Activated naive CD4-positive, alpha-beta T cell treated with anti-CD3 and anti-CD28 coated beads for 36 hours (primary cell): Measurements from ENCODE around the gene ZNF169. TPM values are rescaled to one million over a fixed set of nuclear protein-coding genes. Genes with fewer than 3 reads are reported as not detected.
"Not testable (repeated sequence)": the region's sequence is repeated elsewhere in the genome, so short reads cannot be mapped to it uniquely, and the experiment has no call there.

Source experiments
- CTCF ChIA-PET: fragments of 350-600 bp; sonication (Branson Sonifier 250); formaldehyde crosslinking; loops from one replicate; lab custom pipeline; 2021; ENCODE audit warnings: antibody characterized with exemption; lab: Charles Lee
- DNase-seq: peaks from one replicate; pipeline ENCODE4 v3.0.0-alpha.2; 2020
- H3K27ac Mint-ChIP-seq: one replicate; pipeline ENCODE4 v1.8.0; 2021; ENCODE audit warnings: mild to moderate bottlenecking, mixed read lengths
- H3K27me3 Mint-ChIP-seq: one replicate; pipeline ENCODE4 v1.8.0; 2021; ENCODE audit warnings: low read depth, mixed read lengths
- H3K36me3 Mint-ChIP-seq: one replicate; pipeline ENCODE4 v1.8.0; 2021; ENCODE audit warnings: low read depth, mixed read lengths
- H3K4me1 Mint-ChIP-seq: one replicate; pipeline ENCODE4 v1.8.0; 2021; ENCODE audit warnings: low read depth, mixed read lengths
- H3K4me3 Mint-ChIP-seq: one replicate; pipeline ENCODE4 v1.8.0; 2021; ENCODE audit warnings: mild to moderate bottlenecking, moderate library complexity, mixed read lengths
- H3K9me3 Mint-ChIP-seq: one replicate; pipeline ENCODE4 v1.8.0; 2021; ENCODE audit warnings: mixed read lengths
- intact Hi-C: fragments of 100-400 bp; cut with micrococcal nuclease; formaldehyde crosslinking; loops from one replicate; pipeline ENCODE4 v1.15.1; 2023
- total RNA-seq, 2 experiments: library from RNA; stranded (reverse); gene quantifications; one replicate each; pipeline ENCODE4 v1.2.3, GENCODE V29; 2021

Gene ZNF169
- total RNA-seq, result 1 to 10 TPM; 4.5 to 5.1 TPM

DNA sequence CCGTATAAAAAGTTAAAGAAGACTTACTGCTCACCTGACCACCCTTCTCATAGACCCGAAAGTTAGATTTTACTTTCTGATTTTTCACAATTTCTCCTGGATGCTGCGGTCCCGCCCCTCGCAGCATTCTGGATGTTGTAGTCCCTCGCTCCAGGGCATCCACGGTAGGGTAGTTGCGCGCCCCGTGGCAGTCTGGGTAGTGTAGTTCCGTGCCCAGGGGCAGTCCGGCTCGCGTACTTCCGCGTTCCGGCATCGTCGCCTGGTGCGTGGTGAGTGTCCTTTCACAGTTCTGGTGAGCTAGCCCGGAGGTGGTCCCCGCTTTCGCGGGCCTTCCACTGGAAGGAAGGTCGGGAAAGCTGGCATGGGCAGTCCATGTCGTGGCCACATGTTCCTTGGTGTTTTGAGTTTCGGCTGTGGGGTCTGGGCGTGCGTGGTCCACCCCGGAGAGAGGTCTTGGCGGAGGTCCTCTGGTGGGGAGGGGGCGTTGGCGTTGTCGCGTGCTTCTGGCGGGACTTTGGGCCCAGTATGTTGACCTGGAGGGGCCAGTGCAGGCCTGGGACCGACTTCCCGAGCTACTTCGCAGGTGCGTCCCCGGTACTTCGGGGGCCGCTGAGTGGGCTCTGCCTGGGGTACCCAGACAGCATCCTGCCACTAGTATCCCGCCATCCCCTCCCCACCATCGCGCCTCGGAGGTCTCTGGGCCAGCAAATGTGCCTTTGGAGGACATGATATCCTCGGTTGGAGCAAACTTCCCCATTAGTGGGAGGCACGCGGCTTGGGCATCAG lies at the start of gene ZNF169:
TSS of gene ZNF169 (plus strand) at position 222 of the 786 bp plus-strand sequence. CDS start 19,515 bp downstream, outside the sequence.
- CTCF ChIA-PET, result no interaction called here
- Mint-ChIP-seq H3K27ac (peak within 1 kb of the TSS; percentile 90), H3K4me3 (peak within 1 kb of the TSS; percentile 99), H3K27me3 (no peaks in the 10 kb centered on the region), H3K4me1 (peaks cover 33% of the 10 kb centered on the region), H3K36me3 (peaks cover 20% of the 10 kb centered on the region), H3K9me3 (no peaks in the 10 kb centered on the region)
- peak; percentile 95 for DNase-seq
- intact Hi-C loops, result loop anchor here (1.0 kb wide), 1 partner anchor 93 kb away; no protein-coding TSS in a partner anchor

DNA sequence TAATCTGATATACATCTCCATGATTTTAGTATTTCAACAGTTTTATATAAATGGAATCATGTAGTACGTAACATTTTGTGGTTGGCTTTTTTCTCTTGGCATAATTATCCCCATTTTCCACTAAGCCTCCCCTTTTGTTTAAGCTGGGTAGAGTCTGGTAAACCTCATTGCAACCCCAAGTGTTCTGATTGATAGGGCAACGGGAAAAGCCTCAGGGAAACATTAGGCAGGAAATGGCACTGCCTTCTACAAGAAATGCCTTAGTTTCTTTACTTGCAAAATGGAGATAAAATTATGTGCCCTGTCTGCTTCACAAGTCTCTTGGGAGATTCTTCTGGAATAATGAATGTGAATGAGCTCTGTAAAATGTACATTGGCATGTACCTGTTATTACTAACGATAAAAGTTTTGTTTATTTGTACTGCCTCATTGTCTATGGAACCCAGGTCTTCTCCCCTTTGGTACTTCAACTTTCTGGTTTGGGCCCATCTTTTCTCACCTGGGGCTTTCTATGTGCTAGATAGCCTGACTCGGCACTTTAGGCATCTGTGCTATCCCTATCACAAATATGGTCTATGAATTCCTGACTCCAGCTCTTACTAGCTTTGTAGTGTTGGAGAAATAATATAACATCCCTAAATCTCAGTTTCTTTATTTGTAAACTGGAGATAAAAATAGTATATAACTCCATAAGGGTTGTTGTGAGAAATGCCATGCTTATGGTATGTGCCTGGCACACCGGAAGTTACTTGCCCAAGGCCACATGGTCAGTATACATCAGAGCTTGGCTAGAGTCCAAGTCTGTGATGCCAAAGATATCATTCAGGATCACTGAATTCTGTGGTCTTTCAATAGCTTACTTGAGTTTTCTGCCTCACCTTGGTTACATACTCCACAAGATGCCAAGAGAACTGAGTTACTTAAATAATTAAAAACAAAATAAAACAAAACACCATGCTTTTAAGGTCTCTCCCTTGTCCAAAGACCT lies 48.2 kb upstream of the ZNF169 start:
- intact Hi-C loops, result loop anchor here (5.0 kb wide), 2 partner anchors 44 to 384 kb away; no protein-coding TSS in a partner anchor
- Mint-ChIP-seq H3K27ac (no peak overlapping the region), H3K36me3 (no peaks in the 10 kb centered on the region)

GRCh38 chr9:94212091-94212490 lies 47.0 kb upstream of the ZNF169 start:
- Mint-ChIP-seq H3K4me1 (peaks cover 3% of the 10 kb centered on the region), H3K27me3 (peaks cover 20% of the 10 kb centered on the region), H3K36me3 (no peaks in the 10 kb centered on the region), H3K9me3 (no peaks in the 10 kb centered on the region), H3K27ac (no peak overlapping the region), H3K4me3 (no peak overlapping the region)
- CTCF ChIA-PET, result interaction anchor here (1.1 to 9.8 kb wide), 4 partner anchors 9 to 198 kb away, joined by 3 to 156 read pairs (median 36); partner anchors contain the start of gene PTPDC1
- no peak for DNase-seq
- intact Hi-C loops, result loop anchor here (5.0 kb wide), 2 partner anchors 45 to 385 kb away; no protein-coding TSS in a partner anchor

More for the DNA sequence above, 48.2 kb upstream of the ZNF169 start:
- peaks cover 10% of the 10 kb centered on the region for H3K27me3 Mint-ChIP-seq
- DNase-seq, result no peak
- no peak overlapping the region for H3K4me3 Mint-ChIP-seq
- no peaks in the 10 kb centered on the region for H3K9me3 Mint-ChIP-seq
- CTCF ChIA-PET, result interaction anchor here (5.1 to 9.8 kb wide), 2 partner anchors 147 to 197 kb away, joined by 66 to 156 read pairs; no protein-coding TSS in a partner anchor
- H3K4me1 Mint-ChIP-seq, result peaks cover 3% of the 10 kb centered on the region

- no peak for DNase-seq
- Mint-ChIP-seq H3K9me3 (no peaks in the 10 kb centered on the region), H3K27ac (no peak overlapping the region), H3K27me3 (peaks cover 20% of the 10 kb centered on the region), H3K4me3 (no peak overlapping the region), H3K4me1 (peaks cover 3% of the 10 kb centered on the region), H3K36me3 (no peaks in the 10 kb centered on the region)
- intact Hi-C loops, result loop anchor here (5.0 kb wide), 2 partner anchors 45 to 385 kb away; no protein-coding TSS in a partner anchor
- CTCF ChIA-PET, result interaction anchor here (0.8 to 9.8 kb wide), 8 partner anchors 9 to 530 kb away, joined by 3 to 156 read pairs (median 4); partner anchors contain the start of gene PTPDC1
These were observed 46.6 kb upstream of the ZNF169 start for GRCh38 chr9:94212531-94212930.

DNA sequence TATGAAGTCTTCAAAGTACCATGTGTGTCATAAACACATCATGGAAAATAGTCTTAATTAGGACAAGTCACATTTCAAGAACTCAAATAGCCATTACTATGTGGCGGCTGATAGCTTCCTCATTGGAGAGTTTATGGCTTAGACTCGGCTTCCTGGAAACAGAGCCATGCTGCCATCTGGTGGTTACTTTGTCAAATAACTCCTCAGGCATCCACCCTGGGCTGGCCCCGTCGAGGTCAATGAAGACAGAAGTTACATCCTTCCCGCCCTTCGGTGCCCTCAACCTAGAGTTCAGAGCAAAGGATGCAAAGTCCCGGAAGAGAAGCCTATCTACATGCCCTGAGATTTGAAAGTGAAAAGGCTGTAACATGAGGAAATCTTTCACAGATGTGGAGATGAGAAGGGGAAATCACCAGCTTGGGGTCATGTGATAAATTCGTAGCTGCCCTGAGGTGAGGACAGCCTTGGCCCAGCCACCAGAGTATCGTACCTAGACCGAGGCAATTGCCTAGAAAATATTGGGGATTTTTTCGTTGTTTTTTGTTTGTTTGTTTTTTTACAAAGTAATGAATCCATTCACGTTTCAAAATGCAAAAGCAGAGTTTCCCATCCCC lies 45.5 kb upstream of the ZNF169 start:
- Mint-ChIP-seq H3K4me1 (peaks cover 3% of the 10 kb centered on the region), H3K4me3 (no peak overlapping the region)
- CTCF ChIA-PET, result interaction anchor here (0.6 to 9.8 kb wide), 18 partner anchors 40 to 531 kb away, joined by 3 to 156 read pairs (median 4); partner anchors contain the start of gene PTPDC1

DNA sequence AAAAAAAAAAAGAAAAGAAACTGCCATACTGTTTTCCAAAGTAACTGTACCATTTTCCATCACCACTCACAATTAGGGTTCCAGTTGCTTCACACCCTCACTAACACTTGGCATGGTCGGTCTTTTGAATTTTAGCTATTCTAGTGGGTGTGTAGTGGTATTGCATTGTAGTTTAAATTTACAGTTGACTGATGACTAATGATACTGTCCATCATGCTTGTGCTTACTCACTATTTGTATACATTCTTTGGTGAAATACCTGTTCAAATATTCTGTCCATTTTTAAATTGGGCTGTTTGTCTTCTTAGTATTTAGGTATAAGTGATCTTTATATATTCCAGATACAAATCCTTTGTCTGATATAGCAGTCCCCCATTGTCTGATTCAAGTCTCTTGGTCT lies 36.2 kb upstream of the ZNF169 start:
- CTCF ChIA-PET, result no interaction called here
- Mint-ChIP-seq H3K27me3 (peaks cover 17% of the 10 kb centered on the region), H3K4me3 (no peak overlapping the region), H3K36me3 (no peaks in the 10 kb centered on the region), H3K27ac (no peak overlapping the region), H3K4me1 (no peaks in the 10 kb centered on the region), H3K9me3 (peaks cover 3% of the 10 kb centered on the region)
- no peak for DNase-seq
- intact Hi-C loops, result no loop called here

More for the DNA sequence above, 45.5 kb upstream of the ZNF169 start:
- Mint-ChIP-seq H3K27me3 (peaks cover 27% of the 10 kb centered on the region), H3K9me3 (no peaks in the 10 kb centered on the region), H3K36me3 (no peaks in the 10 kb centered on the region), H3K27ac (no peak overlapping the region)
- intact Hi-C loops, result loop anchor here (1.0 to 5.0 kb wide), 4 partner anchors 46 to 386 kb away; no protein-coding TSS in a partner anchor
- DNase-seq, result peak; percentile 83

DNA sequence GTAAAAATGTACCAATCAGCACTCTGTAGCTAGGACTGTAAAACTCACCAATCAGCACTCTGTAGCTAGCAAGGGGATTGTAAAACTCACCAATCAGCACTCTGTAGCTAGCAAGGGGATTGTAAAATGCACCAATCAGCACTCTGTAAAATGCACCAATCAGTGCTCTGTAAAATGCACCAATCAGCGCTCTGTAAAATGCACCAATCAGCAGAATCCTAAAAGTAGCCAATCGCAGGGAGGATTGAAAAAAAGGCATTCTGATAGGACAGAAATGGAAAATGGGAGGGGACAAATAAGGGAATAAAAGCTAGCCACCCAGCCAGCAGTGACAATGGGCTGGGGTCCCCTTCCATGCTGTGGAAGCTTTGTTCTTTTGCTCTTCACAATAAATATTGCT lies 33.7 kb upstream of the ZNF169 start:
- intact Hi-C loops, result not testable (repeated sequence)

DNA sequence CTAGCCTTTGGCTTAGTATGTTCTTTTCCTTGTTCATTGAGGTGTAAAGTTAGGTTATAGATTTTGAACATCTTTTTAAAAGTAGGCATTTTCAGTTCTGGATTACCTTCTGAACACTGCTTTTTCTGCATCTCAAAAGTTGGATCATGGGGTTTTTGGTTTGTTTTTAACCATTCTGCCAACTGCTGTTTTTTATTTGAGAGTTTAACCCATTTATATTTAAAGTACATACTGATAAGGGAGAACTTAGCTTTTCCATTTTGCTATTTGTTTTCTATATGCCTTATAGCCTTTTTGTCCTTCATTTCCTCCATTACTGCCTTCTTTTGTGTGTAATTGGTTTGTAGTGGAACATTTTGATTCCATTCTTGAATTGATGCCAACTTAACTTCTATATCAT lies 30.5 kb upstream of the ZNF169 start:
- intact Hi-C loops, result no loop called here
- DNase-seq, result no peak
- Mint-ChIP-seq H3K36me3 (peaks cover 4% of the 10 kb centered on the region), H3K9me3 (peaks cover 5% of the 10 kb centered on the region), H3K27me3 (peaks cover 25% of the 10 kb centered on the region), H3K4me3 (no peak overlapping the region), H3K27ac (no peak overlapping the region), H3K4me1 (no peaks in the 10 kb centered on the region)
- CTCF ChIA-PET, result interaction anchor here (1.5 kb wide), 1 partner anchor 163 kb away, joined by 6 read pairs; no protein-coding TSS in a partner anchor

More for the DNA sequence above, 33.7 kb upstream of the ZNF169 start:
- H3K27me3 Mint-ChIP-seq, result peaks cover 22% of the 10 kb centered on the region
- H3K4me1 Mint-ChIP-seq, DNase-seq, H3K27ac Mint-ChIP-seq, H3K9me3 Mint-ChIP-seq, H3K36me3 Mint-ChIP-seq, H3K4me3 Mint-ChIP-seq: not testable (repeated sequence)
- CTCF ChIA-PET, result interaction anchor here (0.7 to 1.4 kb wide), 2 partner anchors 212 to 228 kb away, joined by 3 read pairs; no protein-coding TSS in a partner anchor

DNA sequence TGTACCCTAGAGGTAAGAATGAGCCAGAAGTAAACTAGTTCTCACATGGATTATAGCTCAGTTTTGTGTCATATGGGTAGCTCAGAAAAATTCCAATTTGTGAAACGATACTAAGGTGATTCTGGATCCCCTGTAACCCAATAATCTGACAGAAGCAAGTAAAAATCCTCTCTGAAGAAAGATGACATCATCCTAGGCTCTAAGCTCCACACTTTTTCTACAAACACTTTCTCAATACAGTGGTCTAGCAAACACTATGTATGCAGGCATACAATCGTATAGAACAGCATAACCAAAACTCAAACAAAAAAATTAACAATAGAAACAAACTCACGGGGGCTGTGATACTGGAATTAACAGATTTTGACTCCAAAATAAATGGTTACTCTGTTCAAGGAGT lies 26.7 kb upstream of the ZNF169 start:
- Mint-ChIP-seq H3K27me3 (peaks cover 18% of the 10 kb centered on the region), H3K27ac (no peak overlapping the region), H3K4me3 (no peak overlapping the region), H3K36me3 (peaks cover 4% of the 10 kb centered on the region), H3K9me3 (peaks cover 2% of the 10 kb centered on the region), H3K4me1 (no peaks in the 10 kb centered on the region)
- intact Hi-C loops, result no loop called here
- no peak for DNase-seq
- CTCF ChIA-PET, result no interaction called here

- DNase-seq, H3K4me1 Mint-ChIP-seq, H3K36me3 Mint-ChIP-seq, CTCF ChIA-PET, intact Hi-C loops, H3K27ac Mint-ChIP-seq, H3K4me3 Mint-ChIP-seq, H3K9me3 Mint-ChIP-seq, H3K27me3 Mint-ChIP-seq: not testable (repeated sequence)
These were observed 18.0 kb upstream of the ZNF169 start for GRCh38 chr9:94241098-94241497.

- CTCF ChIA-PET, result no interaction called here
- Mint-ChIP-seq H3K4me1 (peaks cover 9% of the 10 kb centered on the region), H3K36me3 (no peaks in the 10 kb centered on the region), H3K27ac (no peak overlapping the region), H3K9me3 (no peaks in the 10 kb centered on the region), H3K27me3 (peaks cover 5% of the 10 kb centered on the region), H3K4me3 (no peak overlapping the region)
- DNase-seq, result no peak
- intact Hi-C loops, result no loop called here
These were observed 13.4 kb upstream of the ZNF169 start for GRCh38 chr9:94245651-94246050.
